ENCODE measurements around the gene FYN.

Gene FYN

DNA sequence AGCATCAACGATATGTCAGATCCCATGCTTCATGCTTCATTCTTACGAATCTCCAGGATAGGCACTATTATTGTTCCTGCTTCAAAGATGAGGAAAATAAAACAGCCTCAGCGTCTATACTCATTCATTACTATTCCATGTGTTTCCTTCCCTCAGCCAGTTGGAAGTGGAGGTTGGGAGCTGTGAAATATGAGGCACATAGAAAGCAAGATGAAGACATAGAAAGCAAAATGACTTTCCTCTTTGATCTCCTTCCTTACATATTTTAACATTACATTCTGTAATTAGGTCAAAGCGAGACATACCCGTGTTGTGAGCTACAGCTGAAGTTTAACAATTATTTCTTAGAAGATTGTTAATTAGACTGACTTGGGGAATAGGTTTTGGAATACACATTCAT is 125.4 kb downstream of the FYN start:
- DNase-seq (ENCODE audit: low spot score): no peak

DNA sequence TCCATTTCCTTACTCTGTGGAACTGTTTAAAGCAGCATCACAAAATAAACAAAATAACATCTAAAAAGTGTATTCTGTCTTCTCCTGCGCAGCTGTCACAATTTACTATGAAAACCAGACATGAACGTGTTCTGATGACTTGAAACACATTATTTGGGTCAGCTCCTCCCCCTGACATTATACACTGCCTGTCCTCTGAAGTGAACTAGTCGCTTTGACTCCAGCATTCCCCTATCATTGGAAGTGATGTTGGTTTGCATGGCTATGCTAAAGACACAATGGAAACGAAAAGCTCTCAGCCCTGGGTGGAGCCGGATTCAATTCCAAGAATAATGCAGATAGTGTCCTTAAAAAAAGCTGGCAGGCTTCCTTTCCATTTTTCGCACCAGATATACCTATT is 125.9 kb downstream of the FYN start:
- no peak for DNase-seq (ENCODE audit: low spot score)

DNA sequence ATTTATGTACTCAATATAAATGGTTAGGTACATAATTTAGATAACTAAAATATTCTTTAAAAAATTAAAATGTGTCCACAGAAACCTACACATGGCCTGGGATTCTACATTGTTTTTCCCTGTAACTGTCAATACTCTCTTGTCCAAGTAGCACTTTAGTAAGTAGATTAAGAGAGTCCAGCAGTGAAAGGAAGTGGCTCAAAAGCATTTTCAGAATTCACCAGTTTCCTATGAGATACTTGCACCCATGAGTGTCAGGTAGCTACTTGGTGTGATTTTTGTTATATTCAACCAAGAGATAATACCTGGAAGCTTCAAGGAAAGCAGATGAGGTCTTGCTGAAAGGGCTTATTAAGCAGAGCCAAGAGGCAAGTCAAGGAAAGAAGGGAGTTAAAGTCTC is 126.3 kb downstream of the FYN start:
- no peak for DNase-seq (ENCODE audit: low spot score)

DNA sequence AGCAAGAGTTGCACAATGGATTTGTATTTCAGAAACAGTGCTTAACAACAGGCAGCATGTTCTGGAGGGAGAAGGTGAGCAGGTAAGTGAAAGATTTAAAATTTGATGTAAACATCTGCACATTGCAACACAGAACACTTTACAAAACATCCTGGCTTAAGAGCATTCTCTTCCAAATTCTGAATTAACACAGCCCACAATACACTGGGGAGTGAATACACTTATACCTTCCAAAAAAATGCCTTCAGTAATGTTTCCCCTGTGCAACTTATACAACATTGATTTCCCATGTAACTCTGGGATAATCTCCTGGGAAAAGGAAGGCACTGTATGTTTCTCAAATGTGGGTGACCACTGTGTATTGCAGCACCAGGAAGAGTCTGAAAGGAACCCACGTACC is 127.6 kb downstream of the FYN start:
- no peak for DNase-seq (ENCODE audit: low spot score)

DNA sequence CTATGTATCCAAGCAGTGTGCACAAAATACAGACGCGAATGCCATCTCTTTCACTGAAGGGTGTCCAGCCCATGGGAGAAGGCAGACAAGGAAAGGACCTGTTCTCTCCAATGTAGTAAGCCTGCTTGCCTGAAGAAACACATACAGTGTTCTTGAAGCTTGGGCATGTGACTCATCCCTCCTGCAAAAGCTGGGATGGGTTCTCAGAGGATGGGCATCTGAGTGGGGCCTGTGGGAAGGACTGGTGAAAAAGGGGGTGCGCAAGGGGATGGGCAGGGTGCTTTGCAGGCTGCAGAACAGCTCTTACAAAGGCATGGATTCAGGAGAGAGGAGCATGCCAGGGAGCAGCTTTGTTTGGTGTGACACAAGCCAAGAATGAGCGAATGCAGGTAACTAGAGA is 128.1 kb downstream of the FYN start:
- DNase-seq (ENCODE audit: low spot score): no peak

DNA sequence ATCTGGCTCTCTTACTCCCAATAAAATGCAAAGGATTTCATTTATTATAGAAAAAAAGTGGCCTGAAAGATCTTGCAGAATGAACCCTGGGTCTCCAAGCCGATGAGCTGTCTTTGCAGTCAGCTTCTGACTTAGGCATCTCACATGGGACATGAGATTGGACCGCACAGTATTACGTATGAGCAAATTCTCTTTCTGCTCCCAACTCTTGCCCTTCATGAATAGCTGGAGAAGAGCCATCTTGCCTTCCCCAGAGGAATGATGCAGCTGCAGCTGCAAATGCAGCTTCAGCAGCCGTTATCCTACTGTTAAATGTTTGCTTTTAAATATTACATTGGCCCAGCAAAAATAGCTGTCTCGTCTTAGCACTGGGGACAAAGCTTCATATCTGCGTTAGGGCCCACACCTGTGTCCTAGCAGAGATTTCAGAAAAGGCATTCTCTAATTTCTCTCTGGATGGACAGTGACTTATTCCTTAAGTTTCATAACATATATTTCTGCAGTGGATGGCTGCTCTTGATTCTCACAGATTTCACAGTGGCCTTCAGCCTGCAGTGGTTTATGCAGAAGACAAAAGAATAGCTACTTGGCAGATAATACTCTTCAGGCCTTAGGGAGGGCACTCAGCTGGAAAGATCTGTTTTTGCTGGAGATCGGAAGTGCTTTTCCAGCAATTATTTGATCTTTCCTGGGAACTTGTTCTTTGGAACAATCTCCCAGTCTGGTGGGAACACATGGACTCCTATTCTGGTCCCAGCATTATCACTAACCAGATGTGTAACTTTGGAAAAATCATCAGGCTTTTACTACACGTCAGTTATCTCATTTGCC is 129.2 kb downstream of the FYN start:
- DNase-seq (ENCODE audit: low spot score): no peak

DNA sequence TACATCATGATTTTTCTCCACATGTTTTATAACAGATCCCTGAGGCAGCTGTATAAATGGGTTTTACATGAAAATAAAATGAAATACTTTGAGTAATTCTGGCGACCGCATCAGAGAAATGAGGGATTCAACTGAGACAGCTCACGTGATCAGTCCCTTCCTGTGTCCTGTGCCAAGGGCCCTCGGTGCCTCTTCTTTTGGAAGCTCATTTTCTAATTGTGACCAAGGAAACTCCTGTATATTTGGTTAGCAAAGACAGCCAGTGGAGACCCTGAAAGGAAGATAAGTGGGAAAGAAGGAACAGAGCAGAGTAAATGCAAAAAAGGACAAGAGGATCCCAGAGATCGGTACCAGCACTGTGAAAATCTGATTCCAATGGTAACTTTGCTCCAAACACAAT is 129.9 kb downstream of the FYN start:
- no peak for DNase-seq (ENCODE audit: low spot score)

DNA sequence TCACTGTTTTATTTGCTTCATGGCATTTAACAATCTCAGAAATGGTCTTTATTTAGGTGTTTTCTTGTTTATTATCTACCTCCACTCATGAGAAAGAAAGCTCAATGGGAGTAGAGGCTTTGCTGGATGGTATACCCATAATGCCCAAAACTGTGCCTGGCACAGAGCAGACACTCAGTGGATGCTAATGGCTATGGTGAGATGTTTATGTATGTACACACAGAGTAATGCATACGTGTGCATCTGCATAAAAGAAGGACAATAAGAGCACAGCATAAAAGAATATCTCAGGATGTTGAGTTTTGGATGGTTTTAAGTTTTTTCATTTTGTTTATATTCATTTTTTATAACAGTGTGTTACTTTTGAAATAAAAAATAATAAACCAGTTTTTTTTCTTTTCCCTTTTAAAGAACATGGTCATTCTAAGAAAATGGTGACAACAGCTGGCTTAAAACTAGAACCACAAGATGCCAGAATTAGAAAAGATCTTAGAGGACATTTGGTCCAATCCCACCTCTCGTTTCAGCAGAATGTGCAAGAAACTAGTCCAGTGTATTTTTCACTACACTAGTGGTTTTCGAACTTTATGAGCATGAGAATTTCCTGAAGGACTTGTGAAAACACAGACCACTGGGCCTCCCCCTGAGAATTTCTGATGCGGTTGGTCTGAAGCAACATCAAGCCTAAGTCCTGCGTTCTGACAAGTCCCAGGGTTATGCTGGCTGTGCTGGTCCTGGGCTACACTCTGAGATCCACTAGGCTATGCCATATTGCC is 131.9 kb downstream of the FYN start:
- no peak for DNase-seq (ENCODE audit: low spot score)

DNA sequence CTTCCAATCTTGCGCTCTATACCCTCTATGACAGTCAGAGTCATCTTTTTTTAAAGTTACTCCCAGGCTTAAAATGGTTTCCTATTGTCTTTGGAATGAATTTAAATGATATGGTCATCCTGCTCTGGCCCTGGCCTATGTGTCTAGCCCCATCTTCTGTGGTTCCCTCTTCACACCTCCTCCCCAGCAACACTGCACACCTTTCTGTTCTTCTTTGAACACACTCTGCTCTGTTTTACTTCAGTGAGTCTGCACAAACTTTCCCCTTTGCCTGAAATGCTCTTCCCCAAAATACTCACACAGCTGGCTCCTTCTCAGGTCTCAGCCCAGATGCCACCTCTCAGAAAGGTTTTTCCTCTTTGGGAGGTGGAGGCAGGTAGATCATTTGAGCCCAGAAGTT is 132.7 kb downstream of the FYN start:
- no peak for DNase-seq (ENCODE audit: low spot score)

DNA sequence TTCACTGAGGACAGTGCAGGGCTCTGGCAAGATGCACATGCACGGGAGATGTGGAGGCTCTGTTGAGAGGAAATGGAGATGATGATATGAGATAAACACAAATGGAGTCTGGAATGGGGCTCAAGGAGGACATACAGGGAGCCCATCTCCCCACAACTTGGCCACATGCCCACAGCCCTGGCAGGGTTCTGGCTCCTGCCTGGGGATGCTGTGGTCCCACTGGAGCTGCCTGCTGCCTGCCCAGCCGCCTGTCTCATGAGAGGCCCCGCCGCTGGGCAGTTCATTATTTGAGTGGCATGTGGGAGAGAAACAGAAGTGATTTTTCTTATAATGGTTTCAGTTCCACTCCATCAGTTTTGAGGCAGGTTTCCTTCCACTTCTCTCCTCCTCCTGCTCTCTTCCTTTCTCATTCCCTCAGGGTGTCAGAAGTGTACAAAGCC is 134.0 kb downstream of the FYN start:
- no peak for DNase-seq (ENCODE audit: low spot score)

DNA sequence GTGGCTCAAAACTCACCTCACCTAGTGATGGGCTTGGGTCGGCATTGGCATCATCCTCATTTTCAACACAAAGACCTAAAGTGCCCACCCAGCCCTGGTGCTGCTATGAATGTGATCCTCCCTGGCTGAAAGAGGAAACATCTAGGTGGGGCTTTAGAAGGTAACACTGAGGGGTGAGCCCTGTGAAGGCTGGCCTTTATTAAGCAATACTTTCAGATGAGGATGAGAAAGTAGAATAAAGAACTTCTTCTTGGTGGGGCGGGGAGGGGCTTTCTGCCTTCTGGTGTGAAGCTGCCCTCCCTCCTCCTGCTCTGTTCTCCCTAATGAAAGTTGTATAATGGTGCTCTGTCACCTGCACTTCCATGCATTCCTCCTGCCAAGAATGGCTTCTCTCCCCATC is 134.6 kb downstream of the FYN start:
- no peak for DNase-seq (ENCODE audit: low spot score)

DNA sequence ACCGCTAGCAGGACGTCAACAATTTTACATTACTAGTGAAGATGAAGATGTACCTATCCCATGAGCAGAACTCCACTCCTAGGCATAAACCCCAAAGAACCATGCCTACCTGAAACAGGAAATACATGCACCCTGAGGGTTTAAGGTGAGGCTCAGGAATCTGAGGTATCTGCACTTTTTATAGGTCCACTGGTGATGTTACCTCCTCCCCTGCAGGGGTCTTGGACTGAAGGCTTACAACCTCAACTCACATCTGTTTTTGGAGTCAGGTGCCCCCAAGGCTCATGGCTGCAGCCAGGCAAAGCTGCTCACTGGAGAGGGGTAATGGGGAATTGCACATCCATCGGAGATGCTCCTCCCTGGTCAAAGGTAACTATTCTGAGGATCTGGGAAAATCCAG is 135.1 kb downstream of the FYN start:
- no peak for DNase-seq (ENCODE audit: low spot score)

DNA sequence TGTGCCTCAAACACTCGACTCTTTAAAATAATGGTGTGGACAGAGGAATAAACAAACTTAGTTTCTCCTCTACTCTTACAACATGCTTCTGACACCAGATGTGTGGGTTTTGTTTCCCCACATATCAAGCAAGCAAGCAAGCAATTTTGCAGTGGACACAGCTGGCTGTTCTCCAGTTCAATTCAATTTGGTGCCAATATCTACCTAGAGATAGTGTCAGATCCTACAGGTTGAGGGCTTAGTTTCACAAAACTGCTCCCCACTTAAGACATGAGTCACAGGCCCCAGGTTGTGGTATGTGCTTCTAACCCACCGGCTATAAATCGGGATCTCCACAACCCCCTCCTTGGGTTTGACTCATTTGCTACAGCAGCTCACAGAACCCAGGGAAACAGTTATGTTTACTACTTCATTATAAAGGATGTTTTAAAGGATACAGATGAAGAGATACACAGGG is 136.2 kb downstream of the FYN start:
- DNase-seq (ENCODE audit: low spot score): peak; percentile 3

DNA sequence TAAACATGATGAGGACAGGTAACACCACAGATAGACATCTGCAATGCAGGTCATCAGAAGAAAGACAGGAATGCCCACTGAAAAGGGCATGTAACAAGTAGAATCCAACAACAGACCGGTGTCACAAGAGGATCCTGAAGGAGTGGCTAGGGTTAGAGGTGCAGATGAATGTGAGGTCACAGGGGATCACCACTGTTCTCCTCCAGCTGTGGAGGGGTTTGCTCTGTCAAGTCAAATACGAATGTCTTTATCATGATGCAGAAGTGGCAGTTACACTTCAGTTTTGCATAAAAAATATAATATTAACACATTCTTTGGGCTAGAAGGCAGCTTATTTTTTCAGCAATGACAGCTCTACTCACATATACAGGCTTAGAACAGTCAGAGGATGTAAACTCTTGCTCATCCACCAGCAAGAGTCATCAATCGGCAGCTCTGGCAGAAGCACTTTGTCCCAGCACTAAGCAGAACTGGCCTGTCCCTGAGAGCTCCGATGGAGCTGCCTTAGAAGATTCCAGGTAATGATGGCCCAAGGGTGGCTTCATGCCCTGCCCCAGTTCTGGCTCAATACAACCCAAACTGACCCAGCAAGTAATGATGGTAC is 137.1 kb downstream of the FYN start:
- no peak for DNase-seq (ENCODE audit: low spot score)

DNA sequence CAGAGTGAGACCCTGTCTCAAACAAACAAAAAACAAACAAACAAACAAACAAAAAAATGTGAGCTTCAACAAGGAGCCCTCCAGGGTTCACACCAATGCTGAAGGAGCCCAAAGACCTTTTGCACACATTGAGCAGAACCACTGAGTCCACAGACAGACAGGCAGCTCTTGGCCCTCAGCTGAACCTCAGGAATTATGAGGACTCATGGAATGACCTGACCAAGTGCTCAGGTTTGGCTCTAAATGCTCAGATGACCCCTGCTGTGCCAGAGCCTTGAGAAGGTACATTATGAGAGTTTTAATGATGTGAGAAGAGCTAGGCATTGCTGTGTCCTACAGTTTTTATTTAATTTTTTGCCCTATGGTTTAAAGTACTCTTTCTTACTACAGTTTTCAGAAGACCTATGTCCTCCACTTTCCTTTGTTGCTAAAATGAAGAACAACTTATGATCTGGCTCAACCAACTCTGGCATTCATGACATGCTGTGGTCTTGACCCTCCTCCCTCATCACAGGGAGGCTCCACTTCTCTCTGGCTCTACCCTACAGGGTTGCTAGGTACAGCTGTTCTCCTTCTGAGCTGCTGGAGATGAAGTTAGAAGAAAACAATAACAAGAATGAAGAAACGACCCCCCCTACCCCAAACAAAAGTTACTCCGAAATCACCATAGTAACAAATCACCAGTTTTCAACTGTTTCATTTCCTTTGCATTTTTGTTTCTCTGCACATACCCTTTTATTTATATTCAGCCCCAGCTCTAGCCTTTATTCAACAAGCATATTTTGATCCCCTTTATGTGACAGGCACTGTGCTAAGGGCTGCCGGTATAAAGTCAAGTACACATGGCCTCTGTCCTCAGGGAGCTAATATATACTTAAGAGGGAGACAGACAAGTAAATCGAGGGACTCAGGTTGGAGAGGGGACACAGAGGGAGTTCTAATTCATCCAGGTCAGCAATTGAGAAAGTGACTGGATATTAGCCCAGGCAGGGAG is 138.9 kb downstream of the FYN start:
- DNase-seq (ENCODE audit: low spot score): no peak

DNA sequence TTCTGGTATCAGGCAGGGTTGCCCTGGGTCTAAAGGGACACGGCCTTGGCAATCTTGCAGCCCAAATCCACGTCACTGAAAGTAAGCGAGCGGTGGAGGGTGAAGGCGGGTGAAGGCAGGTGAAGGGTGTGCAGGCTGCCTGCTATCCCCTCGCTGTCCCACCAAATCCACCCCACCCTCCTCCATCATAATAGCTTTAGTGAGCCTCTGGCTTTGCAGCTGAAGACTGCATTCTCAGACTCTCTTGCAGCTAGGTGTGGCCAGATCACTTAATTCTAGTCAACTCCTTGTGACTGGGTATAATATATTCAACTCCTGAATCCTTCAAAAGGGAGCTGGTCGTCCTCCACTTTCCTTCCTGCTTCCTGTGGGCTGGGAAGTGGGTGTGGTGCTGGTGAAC is 140.9 kb downstream of the FYN start:
- DNase-seq (ENCODE audit: low spot score): no peak

DNA sequence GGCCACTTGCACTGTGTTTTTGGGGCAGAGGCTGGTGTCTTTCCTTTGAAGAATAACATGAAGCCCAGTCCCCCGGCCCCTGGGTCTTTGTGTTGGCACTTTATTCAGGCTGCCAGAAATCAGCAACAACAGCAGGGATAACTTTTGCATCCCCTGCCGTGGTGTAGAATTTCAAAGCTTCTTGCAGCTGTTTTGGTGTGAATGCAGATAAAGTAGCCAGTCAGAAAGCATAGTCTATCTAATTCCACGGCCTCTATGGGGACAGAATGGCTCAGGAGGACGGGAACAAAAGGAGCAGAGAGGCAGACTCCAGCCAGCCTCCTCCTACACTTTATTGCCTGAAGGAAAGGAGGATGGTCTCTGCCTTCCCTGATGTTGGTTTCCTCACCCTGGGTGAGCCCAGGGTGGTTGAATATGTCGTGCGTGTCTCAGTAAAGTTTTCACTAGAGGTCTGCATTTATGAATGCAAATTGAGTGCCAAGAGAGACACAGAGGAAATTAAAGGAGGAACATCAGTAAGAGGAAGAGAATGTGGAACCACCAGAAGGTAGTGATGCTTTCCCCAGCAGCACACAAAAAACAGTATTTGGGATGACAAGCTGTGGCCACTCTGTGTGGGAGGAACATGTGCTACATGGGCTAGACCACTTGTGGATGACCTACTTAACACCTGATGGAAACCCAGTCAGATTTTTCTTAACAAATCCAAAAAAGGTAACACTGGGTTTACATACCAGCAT is 141.6 kb downstream of the FYN start:
- no peak for DNase-seq (ENCODE audit: low spot score)

DNA sequence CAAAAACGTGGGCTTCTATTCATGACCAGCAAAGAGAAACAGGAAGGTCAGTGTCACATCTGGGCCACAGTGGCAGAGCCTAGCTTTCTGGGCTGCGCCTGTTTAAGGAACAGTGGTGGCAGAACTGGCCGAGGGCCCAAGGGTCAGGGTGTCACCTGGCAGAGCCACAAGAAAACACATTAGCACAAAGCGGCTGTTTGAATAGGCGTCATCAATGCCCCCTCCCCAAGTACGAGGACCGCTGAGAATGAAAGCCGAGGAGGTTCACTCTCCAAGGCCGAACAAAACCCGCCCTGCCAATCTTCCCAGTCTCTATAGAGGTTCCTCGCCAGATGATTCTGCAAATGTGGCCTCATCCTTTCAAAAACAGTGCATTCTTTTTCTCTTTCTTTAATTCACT is 142.4 kb downstream of the FYN start:
- DNase-seq (ENCODE audit: low spot score): no peak

DNA sequence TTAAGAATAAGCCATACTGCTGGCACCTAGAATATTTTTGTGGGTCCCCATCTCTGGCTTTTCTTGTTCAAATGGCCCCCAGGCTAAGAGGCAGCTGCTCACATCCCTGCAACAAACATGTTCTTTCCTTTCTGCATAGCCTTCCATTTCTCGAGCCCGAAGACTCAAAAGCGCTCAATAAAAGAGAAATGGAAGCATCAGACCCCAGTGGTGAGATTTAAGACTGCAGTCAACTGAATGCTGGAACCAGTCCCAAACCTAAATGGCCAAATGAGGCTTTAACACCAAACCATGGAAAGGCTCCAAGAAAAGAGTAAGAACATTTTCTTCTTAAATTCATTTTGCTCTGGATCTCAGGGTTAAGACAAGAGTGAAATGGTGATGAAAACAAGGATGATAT is 145.4 kb downstream of the FYN start:
- DNase-seq (ENCODE audit: low spot score): no peak

DNA sequence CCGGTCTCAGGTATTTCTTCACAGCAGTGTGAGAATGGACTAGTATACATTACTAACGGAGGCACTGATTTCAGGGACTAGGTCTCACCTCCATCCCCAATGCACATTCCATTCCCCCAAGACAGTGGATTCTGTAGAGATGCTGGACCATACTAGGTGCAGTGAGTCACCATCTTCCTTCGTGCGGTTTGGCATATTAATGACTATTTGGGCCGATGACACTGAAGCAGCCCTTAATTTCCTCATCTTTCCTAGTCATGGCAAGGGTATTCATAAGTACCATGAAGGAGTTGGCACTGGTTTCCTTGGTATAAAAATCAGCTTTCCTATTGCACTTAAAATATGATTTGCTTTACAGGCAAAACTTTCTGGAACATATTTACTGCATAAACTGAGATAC is 146.2 kb downstream of the FYN start:
- no peak for DNase-seq (ENCODE audit: low spot score)

DNA sequence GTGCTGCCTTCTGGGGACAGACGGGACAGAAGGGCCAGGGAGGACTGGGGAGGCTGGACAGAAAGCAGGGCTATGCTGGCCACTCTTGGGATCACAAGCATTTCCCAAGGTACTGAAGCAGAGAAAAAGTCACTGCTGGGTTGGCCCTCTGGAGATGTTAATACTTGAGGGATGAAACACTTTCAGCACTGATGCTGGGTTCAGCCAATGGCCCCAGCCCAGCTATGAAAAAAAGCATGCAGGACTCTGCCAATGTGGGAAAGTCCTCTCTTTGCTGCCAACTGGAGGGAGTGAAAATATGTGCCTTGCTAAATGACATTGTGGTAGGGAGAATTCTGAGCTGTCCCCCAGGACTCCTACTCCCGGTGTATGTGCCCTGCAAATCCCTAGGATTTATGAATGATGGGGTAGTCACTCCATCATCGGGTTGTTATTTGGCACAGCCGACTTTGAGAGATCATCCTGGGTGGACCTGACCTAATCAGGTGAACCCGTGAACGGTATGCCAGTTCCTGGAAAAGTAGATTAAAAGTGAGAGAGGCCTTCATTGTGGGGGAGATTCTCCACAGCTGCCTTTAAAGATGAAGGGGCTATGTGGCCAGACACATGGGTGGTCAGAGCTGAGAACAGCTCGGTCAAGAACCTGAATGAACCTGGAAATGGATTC is 147.7 kb downstream of the FYN start:
- DNase-seq (ENCODE audit: low spot score): no peak

All from SW480 (cell line).